ENCODE data around the gene PPP2R2B. TPM values are rescaled to one million over a fixed set of nuclear protein-coding genes. Genes with fewer than 3 reads are reported as not detected.

PPP2R2B gene
- total RNA-seq, 4 donors from 2014 or later, result 0.31 to 1.9 (median 0.96) TPM

DNA sequence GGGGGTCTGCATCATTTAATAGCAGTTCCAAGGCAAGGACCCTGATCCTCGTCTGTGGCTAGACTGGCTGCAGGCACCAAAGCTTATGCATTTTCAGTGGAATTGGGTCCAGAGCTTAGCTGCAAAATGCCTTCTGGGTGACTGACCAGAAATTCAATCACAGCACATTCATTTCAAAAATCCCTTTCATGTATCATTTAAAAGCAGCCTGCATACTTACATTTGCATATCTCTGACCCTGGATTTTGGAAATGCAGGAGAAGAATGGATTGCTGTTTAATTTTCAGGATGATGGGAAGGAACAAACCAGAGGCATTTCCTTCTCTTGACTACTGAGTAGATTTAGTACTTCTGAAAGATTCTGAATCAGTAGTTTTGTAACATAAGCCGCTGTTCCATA is 122.8 kb downstream of the PPP2R2B start:
- TF ChIP-seq, protein P1, sequence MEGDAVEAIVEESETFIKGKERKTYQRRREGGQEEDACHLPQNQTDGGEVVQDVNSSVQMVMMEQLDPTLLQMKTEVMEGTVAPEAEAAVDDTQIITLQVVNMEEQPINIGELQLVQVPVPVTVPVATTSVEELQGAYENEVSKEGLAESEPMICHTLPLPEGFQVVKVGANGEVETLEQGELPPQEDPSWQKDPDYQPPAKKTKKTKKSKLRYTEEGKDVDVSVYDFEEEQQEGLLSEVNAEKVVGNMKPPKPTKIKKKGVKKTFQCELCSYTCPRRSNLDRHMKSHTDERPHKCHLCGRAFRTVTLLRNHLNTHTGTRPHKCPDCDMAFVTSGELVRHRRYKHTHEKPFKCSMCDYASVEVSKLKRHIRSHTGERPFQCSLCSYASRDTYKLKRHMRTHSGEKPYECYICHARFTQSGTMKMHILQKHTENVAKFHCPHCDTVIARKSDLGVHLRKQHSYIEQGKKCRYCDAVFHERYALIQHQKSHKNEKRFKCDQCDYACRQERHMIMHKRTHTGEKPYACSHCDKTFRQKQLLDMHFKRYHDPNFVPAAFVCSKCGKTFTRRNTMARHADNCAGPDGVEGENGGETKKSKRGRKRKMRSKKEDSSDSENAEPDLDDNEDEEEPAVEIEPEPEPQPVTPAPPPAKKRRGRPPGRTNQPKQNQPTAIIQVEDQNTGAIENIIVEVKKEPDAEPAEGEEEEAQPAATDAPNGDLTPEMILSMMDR (IDR thresholded peaks at IDR 0.05), result no peak
- no peak for ATAC-seq (ENCODE audit: low FRiP score)

DNA sequence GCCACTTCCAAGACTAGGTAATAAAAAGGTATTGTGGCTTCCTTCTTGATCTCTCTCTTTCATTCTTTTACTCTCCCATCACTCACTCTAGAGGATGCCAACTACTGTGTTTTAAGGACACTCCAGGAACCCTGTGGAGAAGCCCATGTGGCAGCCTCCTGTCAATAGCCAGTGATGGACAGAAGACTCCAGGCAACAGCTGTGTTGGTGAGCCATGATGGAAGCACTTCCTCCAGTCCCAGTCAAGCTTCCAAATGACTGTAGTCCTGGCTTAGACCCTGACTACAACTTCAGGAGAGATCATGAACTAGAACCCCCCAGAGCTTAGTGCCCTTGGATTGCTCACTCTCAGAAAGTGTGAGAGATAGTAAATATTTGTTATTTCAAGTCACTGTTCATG is 123.9 kb downstream of the PPP2R2B start:
- ATAC-seq (ENCODE audit: low FRiP score) (no peak), DNase-seq (ENCODE audit: low spot score) (no peak)
- TF ChIP-seq, protein P1 (IDR thresholded peaks at IDR 0.05), result no peak

More for the DNA sequence above, 122.8 kb downstream of the PPP2R2B start:
- DNase-seq (ENCODE audit: low spot score), result no peak

GRCh38 chr5:146753641-146754040 is 124.9 kb downstream of the PPP2R2B start:
- DNase-seq (ENCODE audit: low spot score) (no peak), ATAC-seq (ENCODE audit: low FRiP score) (no peak)
- TF ChIP-seq, protein P1 (IDR thresholded peaks at IDR 0.05), result no peak

- DNase-seq (ENCODE audit: low spot score), result no peak
- TF ChIP-seq, protein P1 (IDR thresholded peaks at IDR 0.05), result no peak
- no peak for ATAC-seq (ENCODE audit: low FRiP score)
Observed at GRCh38 chr5:146751781-146752401, 126.7 kb downstream of the PPP2R2B start.

DNA sequence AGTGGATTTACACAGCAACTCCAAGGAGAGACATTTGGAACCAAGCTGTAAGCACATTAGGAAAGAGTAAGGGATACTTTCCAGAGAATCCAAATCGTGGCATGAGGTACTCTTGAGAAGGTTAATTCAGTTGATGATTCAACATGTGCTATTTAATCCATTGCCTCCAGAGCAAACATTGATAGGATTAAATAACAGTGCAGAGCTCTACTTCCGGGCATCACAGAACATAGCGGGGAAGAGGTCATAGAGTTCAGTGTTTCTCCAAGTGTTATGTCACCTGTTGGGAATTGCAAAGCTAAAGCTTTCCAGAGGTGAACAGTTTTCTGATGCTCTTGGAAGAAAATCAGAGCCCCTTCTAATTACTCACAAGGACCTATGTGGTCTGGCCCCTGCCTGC is 127.5 kb downstream of the PPP2R2B start:
- ATAC-seq (ENCODE audit: low FRiP score) (no peak), DNase-seq (ENCODE audit: low spot score) (no peak)
- TF ChIP-seq, protein P1 (IDR thresholded peaks at IDR 0.05), result no peak

DNA sequence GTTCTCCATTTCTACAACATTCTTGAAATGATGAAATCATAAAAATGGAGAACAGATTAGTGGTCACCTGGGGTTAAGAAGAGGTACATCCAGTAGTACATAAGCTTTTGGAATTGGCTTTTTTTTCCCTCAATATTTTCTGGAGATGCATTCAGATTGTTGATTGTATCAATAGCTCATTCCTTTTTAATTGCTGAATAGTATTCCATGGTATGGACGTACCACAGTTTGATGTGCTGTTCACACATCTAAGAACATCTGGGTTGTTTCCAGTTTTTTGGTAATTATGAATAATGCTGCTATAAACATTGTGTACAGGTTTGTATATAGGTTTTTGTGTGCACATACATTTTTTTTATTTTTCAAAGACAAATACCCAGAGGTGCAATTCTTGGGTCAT is 130.0 kb downstream of the PPP2R2B start:
- DNase-seq (ENCODE audit: low spot score), result no peak
- no peak for ATAC-seq (ENCODE audit: low FRiP score)
- TF ChIP-seq, protein P1 (IDR thresholded peaks at IDR 0.05), result no peak

- no peak for ATAC-seq (ENCODE audit: low FRiP score)
- no peak for DNase-seq (ENCODE audit: low spot score)
- TF ChIP-seq, protein P1 (IDR thresholded peaks at IDR 0.05), result no peak
Observed at GRCh38 chr5:146745931-146746577, 132.5 kb downstream of the PPP2R2B start.
